Measurements from ENCODE around the gene WNT2B.
"Not testable (repeated sequence)": the region's sequence is repeated elsewhere in the genome, so short reads cannot be mapped to it uniquely, and the experiment has no call there.

DNA sequence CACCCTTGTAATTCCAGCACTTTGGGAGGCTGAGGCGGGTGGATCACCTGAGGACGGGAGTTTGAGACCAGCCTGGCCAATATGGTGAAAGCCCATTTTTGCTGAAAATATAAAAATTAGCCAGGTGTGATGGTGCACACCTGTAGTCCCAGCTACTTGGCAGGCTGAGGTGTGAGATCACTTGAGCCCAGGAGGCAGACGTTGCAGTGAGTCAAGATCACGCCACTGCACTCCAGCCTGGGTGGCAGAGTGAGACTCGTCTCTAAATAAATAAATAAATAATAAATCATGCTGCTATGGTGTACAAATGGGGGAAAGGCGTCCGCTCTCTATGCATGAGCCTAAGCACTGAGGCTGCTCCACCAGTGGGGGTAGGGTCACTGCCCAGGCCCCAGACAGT lies 38.4 kb upstream of the WNT2B start:
- not testable (repeated sequence) for TF ChIP-seq CTCF, POLR2A (IDR thresholded peaks at IDR 0.05)
